Activated CD8-positive, alpha-beta memory T cell treated with anti-CD3 and anti-CD28 coated beads, Interleukin-2, amount 50 U/mL, for 4 hours (primary cell): ENCODE measurements around the gene FAM98B.

Experiments used
- DNase-seq: peaks from one replicate; pipeline ENCODE4 v3.0.0-alpha.2; 2020

FAM98B gene

DNA sequence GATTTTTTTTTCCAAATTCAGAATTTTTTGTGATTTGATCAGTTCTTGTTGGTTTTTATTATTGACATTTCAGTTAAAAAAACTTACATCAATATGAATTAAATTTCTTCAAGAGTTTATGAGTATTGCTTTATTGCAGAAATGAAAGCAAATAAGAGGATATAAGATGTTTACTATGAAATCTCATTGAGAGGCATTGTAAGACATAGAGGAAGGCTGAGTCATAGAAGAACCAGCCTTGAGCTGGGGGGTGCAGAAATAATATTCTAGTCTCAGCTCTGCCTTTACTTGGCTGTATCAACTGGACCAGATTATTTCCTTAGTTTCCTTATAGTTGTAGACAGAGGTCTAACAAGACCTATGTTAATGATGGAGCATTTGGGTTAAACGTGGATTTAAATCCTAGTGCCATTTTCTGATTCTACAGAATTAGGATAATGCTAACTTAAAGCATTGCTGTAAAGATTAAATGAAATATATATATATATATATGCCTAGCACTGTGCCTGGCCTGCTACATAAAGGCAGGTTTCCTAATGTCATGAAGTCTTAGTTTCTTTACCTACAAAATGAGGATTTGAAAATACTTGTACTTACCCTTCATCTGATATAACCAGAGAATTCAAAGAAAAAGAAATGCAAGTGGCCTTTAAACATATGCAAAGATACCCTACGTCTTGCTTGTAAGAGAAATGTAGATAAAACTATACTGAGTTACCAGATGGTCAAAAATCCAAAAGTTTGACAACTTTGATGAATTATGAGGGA lies 7.3 kb downstream of the FAM98B start:
- no peak for DNase-seq

DNA sequence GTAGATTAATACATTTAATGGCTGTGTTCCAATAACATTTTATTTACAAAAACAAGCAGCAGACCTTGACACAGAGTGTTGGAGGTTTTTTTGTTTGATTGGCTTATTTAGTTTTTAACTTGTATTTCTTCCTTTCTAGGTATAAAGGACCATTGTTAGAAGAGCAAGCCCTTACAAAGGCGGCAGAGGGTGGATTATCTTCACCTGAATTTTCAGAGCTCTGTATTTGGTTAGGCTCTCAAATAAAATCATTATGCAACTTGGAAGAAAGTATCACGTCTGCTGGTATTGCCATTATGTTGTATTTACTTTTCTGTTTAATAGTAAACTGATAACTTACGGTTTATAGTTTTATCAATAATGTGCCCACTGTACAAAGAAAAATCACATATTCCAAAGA lies 10.0 kb downstream of the FAM98B start:
- DNase-seq: no peak

DNA sequence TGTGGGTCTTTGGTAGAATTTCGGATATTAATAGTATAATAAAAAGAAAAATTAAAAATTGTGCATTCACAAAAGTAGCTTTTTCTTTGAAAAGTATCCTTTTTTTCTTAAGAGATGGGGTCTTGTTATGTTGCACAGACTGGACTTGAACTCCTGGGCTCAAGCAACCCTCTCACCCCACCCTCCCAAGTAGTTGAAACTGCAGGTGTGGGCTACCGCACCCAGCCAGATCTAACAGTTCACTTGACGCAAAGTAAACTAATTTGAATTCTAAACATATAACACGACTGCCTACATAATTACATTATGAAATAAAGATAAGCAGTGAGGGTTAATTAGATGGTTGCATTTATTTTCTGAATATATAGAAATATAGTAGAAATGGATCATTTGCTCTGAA lies 10.7 kb downstream of the FAM98B start:
- no peak for DNase-seq

DNA sequence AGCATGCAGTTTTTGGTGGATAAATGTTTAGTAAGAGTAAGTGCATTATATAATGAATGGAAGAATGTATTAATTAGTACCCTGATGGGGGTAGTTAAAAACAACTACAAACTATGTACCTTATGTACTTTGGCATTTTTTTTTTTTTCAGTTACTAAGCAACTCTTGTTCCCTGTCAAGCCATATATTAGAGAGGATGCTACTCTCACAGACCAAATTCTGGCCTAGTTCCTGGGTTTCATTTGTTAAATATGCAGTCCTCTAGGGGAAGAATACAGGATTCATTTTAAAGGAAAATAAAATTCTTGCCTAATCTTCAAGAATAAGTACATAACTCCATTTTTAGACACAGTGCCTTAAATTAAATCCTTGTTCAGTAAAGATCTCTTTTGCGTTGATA lies 16.9 kb downstream of the FAM98B start:
- DNase-seq: no peak

DNA sequence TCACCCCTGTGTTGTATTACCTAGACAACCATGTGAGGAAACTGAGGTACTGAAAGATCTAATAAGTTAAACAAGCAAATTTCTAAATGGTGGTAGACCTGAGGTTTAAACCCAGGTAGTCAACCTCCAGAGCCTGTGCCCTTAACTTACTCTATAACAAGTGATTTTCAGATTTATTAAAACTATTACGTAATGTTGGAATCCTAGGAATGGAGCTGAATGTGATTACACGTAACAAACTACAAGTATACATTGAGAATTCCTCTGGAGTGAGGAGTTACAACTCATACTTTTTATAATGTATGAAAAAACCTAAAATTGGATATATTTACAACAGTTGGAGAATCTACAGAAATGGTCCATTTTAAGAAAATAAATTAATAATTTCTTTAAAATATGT lies 18.0 kb downstream of the FAM98B start:
- DNase-seq: no peak

DNA sequence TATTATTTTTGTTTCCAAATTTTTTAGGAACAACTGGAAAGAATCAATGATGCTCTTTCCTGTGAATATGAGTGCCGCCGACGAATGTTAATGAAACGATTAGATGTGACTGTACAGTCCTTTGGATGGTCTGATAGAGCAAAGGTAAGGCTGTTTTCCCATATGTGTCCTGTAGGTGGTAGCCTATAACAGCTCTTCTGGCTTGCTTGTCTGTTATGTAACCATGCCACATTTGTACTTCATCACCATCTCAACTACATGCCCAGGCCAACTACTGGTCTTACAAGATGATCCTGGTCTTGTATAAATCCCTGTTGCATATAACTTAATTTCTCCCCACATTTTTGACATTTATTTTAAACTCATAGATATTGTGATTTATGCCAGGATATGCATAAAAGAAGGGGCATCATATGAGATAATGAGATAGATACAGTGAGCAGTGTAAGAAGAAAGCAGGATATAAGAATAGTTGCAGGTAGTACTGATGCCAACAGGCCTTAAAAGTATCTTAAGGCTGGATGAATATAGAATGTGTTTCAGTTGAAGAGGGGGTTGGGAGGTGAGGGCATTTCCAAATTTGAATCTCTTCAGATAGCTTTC lies 20.3 kb downstream of the FAM98B start:
- peak; percentile 22 for DNase-seq

DNA sequence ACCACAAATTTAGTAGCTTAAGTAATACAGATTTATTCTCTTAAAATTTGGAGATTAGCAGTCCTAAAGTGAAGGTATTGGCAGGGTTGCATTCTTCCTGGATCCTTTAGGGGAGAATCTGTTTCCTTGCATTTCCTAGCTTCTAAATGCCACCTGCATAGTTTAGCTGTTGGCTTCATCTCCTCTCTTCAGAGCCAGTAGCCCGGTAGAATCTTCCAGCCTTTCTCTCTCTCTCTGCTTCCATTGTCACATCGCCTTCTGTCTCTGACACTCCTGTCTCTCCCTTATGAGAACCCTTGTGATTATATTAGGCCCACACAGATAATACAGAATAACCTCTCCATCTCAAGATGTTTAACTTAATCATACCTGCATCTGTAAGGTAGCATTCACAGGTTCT lies 21.4 kb downstream of the FAM98B start:
- DNase-seq: no peak

DNA sequence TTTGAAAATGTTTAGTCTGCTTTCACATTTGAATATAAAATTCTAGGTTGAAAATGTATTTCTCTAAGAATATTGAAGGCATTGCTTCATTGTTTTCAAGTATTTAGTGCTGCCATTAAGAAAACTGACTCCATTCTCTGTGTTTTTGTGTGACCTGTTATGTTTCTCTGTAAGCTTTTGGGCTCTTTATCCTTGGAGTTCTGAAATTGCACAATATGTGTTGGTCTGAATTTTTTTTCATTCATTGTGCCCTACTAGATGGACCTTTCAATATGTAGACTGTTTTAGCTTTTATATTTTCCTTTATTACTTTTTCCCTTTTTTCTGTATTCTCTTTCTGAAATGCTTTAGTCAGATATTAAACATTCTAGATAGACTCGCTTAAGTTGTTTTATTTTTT lies 22.2 kb downstream of the FAM98B start:
- DNase-seq: no peak

DNA sequence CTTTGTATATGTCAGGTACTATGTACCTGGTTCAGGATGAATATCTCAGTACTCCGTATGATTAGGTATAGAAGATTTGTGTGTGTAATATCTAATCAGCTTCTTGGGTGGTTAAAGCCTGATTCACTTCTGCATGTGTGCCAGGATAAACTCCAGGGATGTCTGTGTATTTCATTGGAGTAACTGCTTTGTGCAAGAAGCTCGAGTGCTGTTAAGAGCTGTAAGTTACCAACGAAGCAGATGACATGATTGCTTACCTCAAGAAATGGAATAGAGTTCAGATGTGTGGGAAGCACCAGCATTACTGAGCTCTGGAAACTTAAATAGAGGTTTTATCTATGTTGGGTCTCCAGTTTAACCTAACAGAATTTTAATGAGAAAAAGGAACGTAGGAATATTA lies 23.7 kb downstream of the FAM98B start:
- DNase-seq: no peak

DNA sequence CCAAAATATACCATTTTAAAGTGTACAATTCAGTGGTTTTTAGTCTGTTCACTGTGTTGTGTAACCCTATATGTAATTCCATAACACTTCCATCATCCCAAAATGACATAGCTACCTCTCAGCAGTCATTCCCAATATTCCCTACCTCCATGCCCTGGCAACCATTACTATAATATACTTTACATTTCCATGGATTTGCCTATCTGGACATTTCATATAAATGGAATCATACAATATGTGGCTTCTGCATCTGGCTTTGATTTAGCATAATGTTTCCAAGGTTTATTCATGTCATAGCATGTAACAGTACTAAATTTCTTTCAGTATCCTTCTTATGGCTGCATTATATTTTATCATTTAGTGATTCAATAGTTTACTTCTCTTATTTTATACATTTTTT lies 25.3 kb downstream of the FAM98B start:
- DNase-seq: no peak

DNA sequence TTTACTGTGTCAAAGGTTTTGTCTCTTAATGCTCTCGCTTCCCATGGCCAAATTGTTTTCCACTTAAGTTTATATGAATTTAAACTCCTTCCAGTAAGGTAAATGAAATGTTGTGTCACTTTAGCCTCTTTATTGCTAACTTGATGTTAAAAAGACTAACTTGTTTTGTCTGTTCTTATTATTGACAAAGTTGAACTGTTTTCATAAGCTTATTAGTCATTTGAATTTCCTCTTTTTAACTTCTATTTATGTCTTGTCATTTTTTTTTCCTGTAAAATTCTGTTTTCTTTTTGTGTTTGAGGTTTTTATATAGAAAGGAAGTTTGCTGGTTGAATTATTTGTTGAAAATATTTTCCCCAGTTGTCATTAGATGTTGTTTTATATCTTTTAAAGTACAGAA lies 25.8 kb downstream of the FAM98B start:
- no peak for DNase-seq

DNA sequence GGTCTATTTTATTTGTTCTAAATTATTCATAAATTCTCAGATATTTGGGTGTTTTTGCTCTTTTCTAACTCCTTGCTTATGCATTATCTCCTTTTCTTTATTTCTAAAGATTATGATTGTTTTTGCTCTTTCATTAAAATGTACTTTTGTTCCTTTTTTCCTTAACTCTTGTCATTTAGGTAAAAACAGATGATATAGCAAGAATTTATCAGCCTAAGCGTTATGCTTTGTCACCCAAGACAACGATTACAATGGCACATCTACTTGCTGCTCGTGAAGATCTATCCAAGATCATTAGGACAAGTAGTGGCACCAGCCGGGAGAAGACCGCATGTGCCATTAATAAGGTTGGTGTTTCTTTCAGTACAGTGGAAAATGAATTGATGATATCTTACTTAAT lies 27.2 kb downstream of the FAM98B start:
- DNase-seq: no peak

DNA sequence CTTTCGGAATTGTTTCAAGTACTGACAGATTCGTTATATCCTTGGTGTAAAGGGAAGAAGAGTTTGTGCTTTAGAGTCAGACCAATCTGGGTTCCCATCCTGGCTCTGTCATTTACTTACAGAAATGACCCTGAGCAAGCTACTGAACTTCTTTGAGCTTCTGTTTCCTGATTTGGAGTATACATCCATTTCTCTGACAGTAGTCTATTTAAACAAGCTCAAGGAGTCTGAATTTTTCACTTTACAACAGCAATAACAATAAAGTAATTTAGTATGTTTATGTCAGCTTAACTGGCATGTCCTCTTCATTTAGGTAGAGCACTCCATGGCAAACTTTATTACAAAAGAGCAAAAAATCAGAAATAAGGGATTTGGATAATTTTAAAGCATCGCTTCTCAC lies 27.8 kb downstream of the FAM98B start:
- DNase-seq: no peak

DNA sequence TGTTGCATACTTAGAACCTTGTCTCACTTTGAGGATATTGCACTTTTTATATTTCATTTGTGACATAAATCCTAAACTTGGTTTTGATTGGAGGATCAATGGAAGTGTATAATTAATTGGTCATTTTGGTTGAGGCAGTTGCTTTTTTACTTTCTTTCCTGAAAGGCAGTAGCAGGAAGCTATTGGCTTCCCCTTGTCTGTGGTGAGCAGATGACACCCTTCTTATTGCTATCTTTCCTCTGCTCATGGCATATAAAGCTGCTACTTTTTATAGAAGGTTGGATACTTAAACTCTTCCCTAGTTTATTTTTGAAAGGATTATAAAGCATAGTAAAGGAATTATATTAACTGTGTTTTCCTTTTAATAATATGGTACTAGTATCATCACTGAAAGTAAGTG lies 28.6 kb downstream of the FAM98B start:
- no peak for DNase-seq

DNA sequence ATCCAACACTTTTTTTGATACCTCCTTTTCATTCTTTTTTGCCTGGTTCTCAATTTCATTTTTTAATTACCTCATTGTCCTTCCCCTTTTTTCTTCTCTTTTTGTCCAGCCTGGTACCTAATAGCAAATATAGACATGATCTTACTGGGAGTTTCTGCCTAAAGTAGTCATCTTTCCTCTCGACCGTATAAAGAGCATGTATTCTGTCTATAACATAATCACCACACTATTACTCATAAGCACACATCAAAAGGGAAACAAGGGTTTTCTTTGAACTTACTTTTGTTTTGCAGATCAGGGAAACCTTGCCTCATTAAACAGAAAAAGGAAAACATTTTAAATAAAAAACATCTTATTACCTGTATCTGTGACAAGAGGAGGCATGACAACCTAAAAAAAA lies 33.0 kb downstream of the FAM98B start:
- no peak for DNase-seq

DNA sequence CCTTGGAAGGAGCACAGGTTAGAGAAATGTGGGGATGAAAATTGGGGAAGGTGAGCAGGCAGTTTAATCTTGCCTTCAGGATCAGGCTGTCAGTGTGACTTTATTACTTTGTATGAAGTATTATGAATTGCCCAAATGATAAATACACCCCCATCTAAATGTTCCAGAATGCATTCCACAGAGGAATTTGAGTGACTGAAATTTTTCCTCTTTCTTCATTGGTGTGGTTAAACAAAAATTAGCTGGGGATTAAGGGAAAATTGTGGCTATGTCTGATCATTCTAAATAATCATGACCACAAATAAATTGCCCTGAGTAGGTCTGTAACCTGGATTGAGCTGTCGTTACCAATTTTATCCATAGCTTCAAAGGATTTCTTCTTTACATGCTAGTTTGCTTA lies 33.5 kb downstream of the FAM98B start:
- no peak for DNase-seq

DNA sequence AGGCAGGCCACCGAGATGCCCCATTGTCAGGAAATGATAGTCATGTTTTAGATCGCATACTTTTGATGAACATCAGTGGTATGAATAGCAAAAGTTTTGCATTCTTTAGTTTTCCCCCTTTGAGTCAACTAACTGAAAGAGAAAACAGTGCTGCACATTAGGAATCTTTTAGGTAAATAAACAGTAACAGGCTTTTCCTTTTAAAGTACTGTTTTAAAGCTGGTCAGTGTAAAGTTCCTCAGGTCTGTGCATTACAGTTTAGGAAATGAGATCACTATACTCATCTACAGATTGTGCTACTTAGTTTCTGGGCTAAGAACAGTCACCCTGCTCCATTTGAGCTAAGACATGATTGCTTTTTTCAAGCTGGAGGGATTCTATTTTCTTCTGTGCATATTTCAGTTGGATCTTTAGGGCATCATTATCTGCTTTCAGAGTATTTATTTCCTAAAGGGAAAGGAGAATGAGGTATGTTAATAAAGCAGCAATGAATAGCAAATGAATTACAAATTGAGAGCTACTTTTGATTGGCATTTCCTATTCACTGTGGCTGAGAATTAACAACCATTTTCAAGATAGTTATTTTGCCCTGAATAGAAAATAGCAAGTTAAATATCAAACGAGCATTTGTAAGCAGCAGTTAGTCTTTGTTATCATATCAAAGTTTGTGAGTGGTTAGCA lies 36.5 kb downstream of the FAM98B start:
- DNase-seq: no peak

DNA sequence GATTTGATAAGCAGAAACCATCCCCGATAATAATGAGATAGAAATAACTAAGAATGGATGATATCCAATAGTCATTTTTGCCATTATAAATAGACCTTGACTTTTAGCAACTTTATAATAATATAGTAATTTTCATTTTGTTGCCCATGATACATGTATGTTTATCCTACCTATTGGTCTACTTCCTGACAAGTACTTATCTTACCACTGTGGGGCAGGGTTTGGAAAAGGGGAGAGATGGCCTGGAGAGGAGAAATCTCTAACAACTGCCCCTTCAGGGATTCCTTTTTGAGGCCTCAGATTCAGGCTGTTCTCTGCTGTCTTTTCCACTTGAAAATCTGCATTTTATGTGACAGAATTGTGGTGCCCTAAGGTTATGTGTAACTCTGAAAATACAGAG lies 42.2 kb downstream of the FAM98B start:
- DNase-seq: no peak

DNA sequence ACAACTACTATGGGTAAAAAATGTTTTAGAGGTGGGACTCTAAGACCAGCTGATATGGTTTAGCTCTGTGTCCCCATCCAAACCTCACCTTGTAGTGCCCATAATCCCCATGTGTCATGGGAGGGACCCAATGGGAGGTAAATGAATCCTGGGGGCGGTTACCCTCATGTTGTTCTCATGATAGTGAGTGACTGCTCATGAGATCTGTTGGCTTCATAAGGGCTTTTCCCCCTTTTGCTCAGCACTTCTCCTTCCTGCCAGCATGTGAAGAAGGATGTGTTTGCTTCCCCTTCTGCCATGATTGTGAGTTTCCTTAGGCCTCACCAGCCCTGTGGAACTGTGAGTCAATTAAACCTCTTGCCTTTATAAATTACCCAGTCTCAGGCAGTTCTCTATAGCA lies 45.7 kb downstream of the FAM98B start:
- DNase-seq: no peak

DNA sequence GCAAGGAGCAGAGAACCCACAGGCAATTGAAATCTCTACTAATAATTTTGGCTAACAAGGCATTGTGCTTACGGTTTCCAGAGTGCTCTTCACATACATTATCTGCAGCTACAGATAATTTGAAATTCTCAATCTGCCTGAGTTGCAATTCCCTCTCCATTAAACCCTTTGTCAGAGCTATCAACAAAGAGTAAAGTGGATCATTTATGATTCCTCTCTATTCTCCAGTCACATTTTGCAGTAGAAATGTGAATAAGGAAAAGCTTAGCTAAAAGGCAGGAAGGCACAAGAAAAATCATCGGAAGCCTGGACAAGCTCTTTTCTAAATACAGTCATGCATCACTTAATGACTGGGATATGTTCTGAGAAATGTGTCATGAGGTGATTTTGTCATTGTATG lies 49.6 kb downstream of the FAM98B start:
- DNase-seq: no peak

DNA sequence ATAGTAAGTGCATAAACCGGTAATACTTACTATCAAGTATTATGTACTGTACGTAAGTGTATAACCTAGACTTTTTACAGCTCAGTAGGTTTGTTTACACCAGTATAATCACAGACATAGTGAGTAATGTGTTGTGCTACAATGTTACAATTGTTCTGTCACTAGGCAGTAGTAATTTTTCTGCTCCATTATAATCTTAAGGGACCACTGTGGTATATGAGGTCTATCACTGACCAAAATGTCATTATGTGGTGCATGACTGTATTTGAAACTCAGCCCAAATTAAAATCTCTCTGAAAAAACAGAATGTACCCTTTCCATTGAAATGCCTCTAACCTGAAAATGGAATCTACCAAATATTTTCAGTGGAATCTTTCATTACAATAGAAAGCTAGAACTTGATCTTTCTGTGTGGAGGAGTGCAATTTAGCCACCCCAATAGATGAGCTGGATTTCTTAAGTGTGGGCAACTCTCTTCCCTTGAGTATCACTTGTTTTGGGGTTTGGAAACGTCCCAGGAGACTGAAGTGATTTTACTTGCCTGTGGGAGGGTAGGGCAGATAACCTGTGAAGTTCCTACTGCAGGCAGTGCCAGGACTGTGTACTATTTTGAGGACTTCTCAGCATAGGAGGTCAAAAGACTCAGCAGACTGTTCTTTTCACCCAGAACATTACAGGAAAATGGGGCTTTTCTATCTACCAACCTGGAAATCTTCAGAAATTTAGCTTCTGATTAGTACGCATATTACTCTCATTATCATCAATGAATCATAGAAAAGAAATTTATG lies 50.9 kb downstream of the FAM98B start:
- DNase-seq: no peak

DNA sequence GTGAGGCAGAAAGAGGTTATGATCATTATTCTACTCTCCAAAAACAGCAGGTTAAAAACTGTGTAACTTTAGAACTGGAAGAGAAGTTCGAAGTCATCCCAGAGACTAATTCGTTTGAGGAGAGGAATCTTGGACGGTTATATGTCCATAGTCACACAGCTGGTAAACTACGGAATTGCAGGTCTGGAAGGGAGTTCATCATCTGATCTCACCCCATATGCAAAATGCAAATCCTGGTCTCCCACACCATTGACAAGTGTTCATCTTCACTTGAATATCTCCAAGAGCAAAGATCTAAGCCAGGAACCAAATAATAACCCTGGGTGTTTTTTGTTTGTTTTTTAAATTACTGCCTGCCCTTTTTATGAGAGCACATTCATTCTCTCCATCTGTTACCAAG lies 53.1 kb downstream of the FAM98B start:
- no peak for DNase-seq

DNA sequence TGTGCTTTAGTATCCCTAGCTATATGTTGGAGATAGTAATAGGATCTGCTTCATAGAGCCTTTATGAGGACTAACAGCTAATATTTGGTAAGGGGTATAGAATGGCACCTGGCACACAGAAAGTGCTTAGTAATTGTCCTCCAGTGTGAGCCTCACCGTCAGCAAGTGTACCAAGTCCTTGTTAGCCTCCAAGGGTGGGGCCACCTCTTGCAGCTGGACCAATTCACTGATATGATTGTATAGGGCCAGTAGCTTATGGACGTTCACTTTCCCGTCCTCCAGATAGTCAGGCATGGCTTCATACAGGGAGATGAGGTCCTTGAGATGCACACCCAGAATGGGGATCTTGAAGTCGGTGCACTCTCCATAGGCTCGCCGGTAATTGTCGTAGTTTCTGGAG lies 53.6 kb downstream of the FAM98B start:
- DNase-seq: no peak

DNA sequence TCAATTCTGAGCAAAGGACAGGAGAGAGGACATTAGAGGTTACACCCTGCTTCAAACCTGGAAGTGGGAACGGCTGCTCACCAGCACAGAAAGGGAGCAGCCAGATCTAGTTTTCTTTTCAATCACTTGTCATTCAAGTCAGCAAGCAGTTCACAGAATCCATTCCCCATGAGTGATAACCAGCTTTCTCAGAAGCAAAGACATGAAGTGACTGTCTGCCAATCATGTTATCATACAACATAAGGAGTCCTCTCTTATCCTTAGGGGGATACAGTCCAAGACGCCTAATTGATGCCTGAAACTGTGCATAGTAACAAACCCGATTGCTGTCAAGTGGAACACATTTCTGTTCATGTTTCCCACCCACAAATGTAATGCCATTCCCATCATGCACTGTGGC lies 54.7 kb downstream of the FAM98B start:
- DNase-seq: no peak
